Calu3 (cell line): ENCODE results near the gene DLGAP1. TPM values are rescaled to one million over a fixed set of nuclear protein-coding genes. Genes with fewer than 3 reads are reported as not detected.

Experiments used
- BruUV-seq: library from RNA; stranded (reverse); fragments of 400-500 nt; replicated peaks from 2 replicates; lab custom pipeline; 2021; lab: Mats Ljungman, UMichigan
- CTCF ChIA-PET: fragments of 300-600 bp; sonication (Branson Sonifier 250); formaldehyde crosslinking; loops from one replicate; lab custom pipeline; 2022; ENCODE audit warnings: antibody characterized with exemption; lab: Charles Lee
- DNase-seq: peaks from one replicate; pipeline ENCODE4 v3.0.0; 2022
- H3K27ac Mint-ChIP-seq: one replicate; pipeline ENCODE4 v1.8.0; 2022; ENCODE audit warnings: mixed read lengths; ENCODE audit not compliant: unreplicated experiment
- H3K27me3 Mint-ChIP-seq: one replicate; pipeline ENCODE4 v1.8.0; 2022; ENCODE audit warnings: mixed read lengths; ENCODE audit not compliant: unreplicated experiment
- H3K36me3 Mint-ChIP-seq: one replicate; pipeline ENCODE4 v1.8.0; 2022; ENCODE audit warnings: mild to moderate bottlenecking, moderate library complexity, mixed read lengths; ENCODE audit not compliant: insufficient read depth, unreplicated experiment
- H3K4me1 Mint-ChIP-seq: one replicate; pipeline ENCODE4 v1.8.0; 2022; ENCODE audit warnings: mild to moderate bottlenecking, low read depth, mixed read lengths; ENCODE audit not compliant: unreplicated experiment
- H3K4me3 Mint-ChIP-seq: one replicate; pipeline ENCODE4 v1.8.0; 2022; ENCODE audit warnings: mild to moderate bottlenecking, low read depth, moderate library complexity, mixed read lengths; ENCODE audit not compliant: unreplicated experiment
- H3K9me3 Mint-ChIP-seq: one replicate; pipeline ENCODE4 v1.8.0; 2022; ENCODE audit warnings: low read depth, mixed read lengths; ENCODE audit not compliant: unreplicated experiment
- CTCF ChIP-seq: fragments of 200-600 bp; IDR thresholded peaks from one replicate; pipeline ENCODE4 v1.8.0; 2022; ENCODE audit warnings: antibody characterized with exemption; ENCODE audit not compliant: unreplicated experiment
- intact Hi-C: fragments of 100-400 bp; cut with micrococcal nuclease; formaldehyde crosslinking; loops from one replicate; pipeline ENCODE4 v1.10.0; 2022; ENCODE audit not compliant: unreplicated experiment
- total RNA-seq: library from RNA; stranded (reverse); gene quantifications from 2 replicates; pipeline ENCODE4 v1.2.3, GENCODE V29; 2022

DLGAP1 gene
- total RNA-seq, 1 experiment from 2014 or later: 9.0 TPM

DNA sequence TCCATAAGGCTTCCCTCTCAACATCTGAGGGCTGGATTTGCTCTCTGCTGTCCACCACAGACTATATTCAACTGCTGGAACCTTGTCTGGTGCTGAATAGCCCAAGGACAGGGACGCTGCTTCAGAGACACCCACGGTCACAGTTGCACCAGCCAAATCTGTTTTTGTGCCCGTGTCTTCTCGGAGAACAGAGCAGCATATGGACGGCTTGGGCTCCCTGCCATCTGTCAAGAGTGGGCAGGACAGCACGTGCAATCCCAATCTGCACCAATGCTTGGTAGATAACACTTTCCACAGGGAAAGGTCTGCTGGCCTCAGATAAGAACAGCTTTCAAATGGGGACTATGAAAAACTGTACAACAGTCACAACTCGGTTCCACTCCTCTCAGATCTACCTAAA is 539.0 kb downstream of the DLGAP1 start:
- H3K27me3 Mint-ChIP-seq: no peaks in the 10 kb centered on the region

DNA sequence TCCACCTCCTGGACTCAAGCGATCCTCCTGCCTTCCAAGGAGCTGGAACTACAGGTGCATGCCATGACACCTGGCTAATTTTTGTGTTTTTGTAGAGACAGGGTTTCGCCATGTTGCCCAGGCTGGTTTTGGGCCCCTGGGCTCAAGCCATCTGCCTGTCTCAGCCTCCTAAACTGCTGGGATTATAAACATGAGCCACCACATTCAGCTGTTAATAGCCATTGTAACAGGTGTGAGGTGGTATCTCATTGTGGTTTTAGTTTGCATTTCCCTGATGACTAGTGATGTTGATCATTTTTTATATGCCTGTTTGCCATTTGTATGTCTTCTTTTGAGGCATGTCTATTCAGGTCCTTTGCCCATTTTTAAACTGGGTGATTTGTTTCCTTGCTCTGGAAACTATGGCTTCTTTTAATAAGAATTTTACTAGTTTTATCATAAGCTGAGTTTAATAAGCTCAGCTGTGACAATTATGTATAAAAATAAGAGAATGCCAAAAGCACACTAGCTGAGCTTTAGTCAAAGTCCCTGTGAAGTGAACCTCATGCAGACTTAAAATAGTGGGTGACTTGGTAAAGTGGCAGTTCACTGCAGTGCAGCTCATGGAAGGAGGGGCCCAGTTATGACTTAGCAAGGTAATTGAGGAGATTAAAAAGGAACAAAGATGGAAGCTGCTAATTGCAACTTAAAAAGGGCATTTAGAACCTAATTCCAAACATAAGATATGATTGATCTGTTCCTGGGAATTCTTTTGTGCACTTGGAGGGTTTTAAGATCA is 540.1 kb downstream of the DLGAP1 start:
- no peak for DNase-seq
- Mint-ChIP-seq H3K4me3 (no peak overlapping the region), H3K4me1 (no peaks in the 10 kb centered on the region), H3K27ac (no peak overlapping the region), H3K9me3 (no peaks in the 10 kb centered on the region), H3K27me3 (no peaks in the 10 kb centered on the region), H3K36me3 (no peaks in the 10 kb centered on the region)
- TF ChIP-seq CTCF: no peak
- intact Hi-C loops: no loop called here
- CTCF ChIA-PET: no interaction called here
- no TSS peak for BruUV-seq

More for the DNA sequence above, 539.0 kb downstream of the DLGAP1 start:
- no peak overlapping the region for H3K4me3 Mint-ChIP-seq
- no peaks in the 10 kb centered on the region for H3K4me1 Mint-ChIP-seq
- no peaks in the 10 kb centered on the region for H3K9me3 Mint-ChIP-seq
- intact Hi-C loops: no loop called here
- DNase-seq: no peak
- H3K27ac Mint-ChIP-seq: no peak overlapping the region
- no peaks in the 10 kb centered on the region for H3K36me3 Mint-ChIP-seq
- CTCF ChIA-PET: no interaction called here
- no TSS peak for BruUV-seq
- TF ChIP-seq CTCF: no peak

DNA sequence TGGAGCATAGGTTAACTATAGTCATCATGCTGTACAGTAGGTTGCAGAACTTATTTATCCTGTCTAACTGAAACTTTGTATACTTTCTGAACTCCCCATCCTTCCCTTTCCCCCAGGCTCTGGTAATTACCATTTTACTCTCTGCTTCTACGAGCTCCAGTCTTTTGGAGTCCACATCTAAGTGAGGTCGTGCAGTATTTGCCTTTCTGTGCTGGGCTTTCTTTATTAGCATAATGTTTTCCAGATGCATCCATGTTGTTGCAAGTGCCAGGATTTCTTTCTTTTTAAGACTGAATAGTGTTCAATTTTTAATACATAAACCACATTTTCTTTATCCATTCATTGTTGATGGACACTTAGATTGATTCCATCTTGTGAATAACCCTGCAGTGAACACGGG is 541.0 kb downstream of the DLGAP1 start:
- no peak for TF ChIP-seq CTCF
- H3K27me3 Mint-ChIP-seq: no peaks in the 10 kb centered on the region
- BruUV-seq: no TSS peak
- CTCF ChIA-PET: no interaction called here
- DNase-seq: no peak
- H3K27ac Mint-ChIP-seq: no peak overlapping the region
- no peaks in the 10 kb centered on the region for H3K9me3 Mint-ChIP-seq
- no peaks in the 10 kb centered on the region for H3K36me3 Mint-ChIP-seq
- H3K4me3 Mint-ChIP-seq: no peak overlapping the region
- no peaks in the 10 kb centered on the region for H3K4me1 Mint-ChIP-seq
- intact Hi-C loops: no loop called here

DNA sequence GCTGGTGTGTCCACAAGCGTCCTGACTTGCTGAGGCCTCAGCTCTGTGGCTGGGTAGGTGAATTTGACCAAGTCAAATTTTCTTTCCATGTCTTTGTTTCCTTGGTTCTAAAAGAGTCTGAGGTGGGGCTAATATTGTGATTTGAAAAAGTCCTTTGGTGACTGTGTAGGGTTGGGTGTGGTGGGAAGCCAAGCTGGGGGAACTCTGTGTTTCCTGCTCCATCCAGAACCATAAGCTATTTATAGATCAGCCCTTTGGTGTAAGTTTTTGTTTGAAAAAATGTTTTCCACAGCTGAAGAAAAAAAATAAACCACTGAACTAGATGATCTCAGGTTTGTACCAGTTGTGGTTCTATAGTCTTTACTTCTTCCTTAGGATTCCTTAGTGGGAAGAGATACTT is 542.4 kb downstream of the DLGAP1 start:
- no peak for TF ChIP-seq CTCF
- Mint-ChIP-seq H3K4me1 (no peaks in the 10 kb centered on the region), H3K4me3 (no peak overlapping the region), H3K27me3 (no peaks in the 10 kb centered on the region), H3K27ac (no peak overlapping the region), H3K36me3 (no peaks in the 10 kb centered on the region), H3K9me3 (no peaks in the 10 kb centered on the region)
- DNase-seq: no peak
- intact Hi-C loops: no loop called here
- CTCF ChIA-PET: no interaction called here
- no TSS peak for BruUV-seq
